MM.1S (cell line): ENCODE results near the gene ODF2.
"Not testable (repeated sequence)": the region's sequence is repeated elsewhere in the genome, so short reads cannot be mapped to it uniquely, and the experiment has no call there.

Experiments
- DNase-seq: peaks from one replicate; pipeline ENCODE4 v3.0.0-alpha.2; 2015
- H2AFZ ChIP-seq: fragments of 300-600 bp; sonication (generic); 2 replicates; pipeline ENCODE4 v1.6.0; 2016; ENCODE audit warnings: antibody characterized with exemption, low read length
- H3F3A ChIP-seq: fragments of 300-600 bp; sonication (generic); 2 replicates; pipeline ENCODE4 v1.6.1; 2016; ENCODE audit warnings: mild to moderate bottlenecking, antibody characterized with exemption, low read length, moderate library complexity, mixed read lengths; ENCODE audit not compliant: insufficient read depth
- H3K27ac ChIP-seq: fragments of 300-600 bp; sonication (generic); 2 replicates; pipeline ENCODE4 v1.5.1; 2016; ENCODE audit warnings: mild to moderate bottlenecking, low read length
- H3K27me3 ChIP-seq: fragments of 300-600 bp; sonication (generic); replicated peaks from 2 replicates; pipeline ENCODE4 v1.6.0; 2016; ENCODE audit warnings: low read length; ENCODE audit not compliant: insufficient read depth
- H3K36me3 ChIP-seq: fragments of 300-600 bp; sonication (generic); replicated peaks from 2 replicates; pipeline ENCODE4 v1.6.1; 2016; ENCODE audit warnings: mild to moderate bottlenecking, low read length, mixed read lengths; ENCODE audit not compliant: insufficient read depth
- H3K4me1 ChIP-seq: fragments of 300-600 bp; sonication (generic); 2 replicates; pipeline ENCODE4 v1.6.1; 2016; ENCODE audit warnings: low read length, mixed read lengths
- H3K4me2 ChIP-seq: fragments of 300-600 bp; sonication (generic); 2 replicates; pipeline ENCODE4 v1.6.0; 2016; ENCODE audit warnings: low read depth, low read length
- H3K4me3 ChIP-seq: fragments of 300-600 bp; sonication (generic); 2 replicates; pipeline ENCODE4 v1.5.1; 2016; ENCODE audit warnings: low read length, mixed read lengths
- H3K79me2 ChIP-seq: fragments of 300-600 bp; sonication (generic); 2 replicates; pipeline ENCODE4 v1.6.1; 2016; ENCODE audit warnings: mixed run types, low read length, mixed read lengths
- H3K9ac ChIP-seq: fragments of 300-600 bp; sonication (generic); 2 replicates; pipeline ENCODE4 v1.6.1; 2016; ENCODE audit warnings: low read length, mixed read lengths
- H3K9me2 ChIP-seq: fragments of 300-600 bp; sonication (generic); replicated peaks from 2 replicates; pipeline ENCODE4 v1.6.1; 2016; ENCODE audit warnings: mild to moderate bottlenecking, low read length, mixed read lengths; ENCODE audit not compliant: insufficient read depth
- H3K9me3 ChIP-seq: fragments of 300-600 bp; sonication (generic); replicated peaks from 2 replicates; pipeline ENCODE4 v1.6.1; 2016; ENCODE audit warnings: mild to moderate bottlenecking, low read length, mixed read lengths; ENCODE audit not compliant: insufficient read depth
- H4K20me1 ChIP-seq: fragments of 300-600 bp; sonication (generic); 2 replicates; pipeline ENCODE4 v1.6.1; 2016; ENCODE audit warnings: mild to moderate bottlenecking, low read length, moderate library complexity, mixed read lengths; ENCODE audit not compliant: insufficient read depth
- EZH2 ChIP-seq: fragments of 300-600 bp; sonication (generic); optimal IDR thresholded peaks from 2 replicates; pipeline ENCODE3; 2017; ENCODE audit warnings: low read depth, mild to moderate bottlenecking, antibody characterized with exemption, low read length, mixed read lengths
- EZH2phosphoT487 ChIP-seq: fragments of 300-600 bp; sonication (generic); IDR thresholded peaks from 2 replicates; pipeline ENCODE4 v1.6.1; 2018; ENCODE audit warnings: antibody characterized with exemption, low read length
- TF ChIP-seq, protein P1 (sequence below): fragments of 300-600 bp; sonication (generic); IDR thresholded peaks from 2 replicates; pipeline ENCODE4 v1.5.1; 2016; ENCODE audit warnings: antibody characterized with exemption, low read length, mixed read lengths

Gene ODF2

DNA sequence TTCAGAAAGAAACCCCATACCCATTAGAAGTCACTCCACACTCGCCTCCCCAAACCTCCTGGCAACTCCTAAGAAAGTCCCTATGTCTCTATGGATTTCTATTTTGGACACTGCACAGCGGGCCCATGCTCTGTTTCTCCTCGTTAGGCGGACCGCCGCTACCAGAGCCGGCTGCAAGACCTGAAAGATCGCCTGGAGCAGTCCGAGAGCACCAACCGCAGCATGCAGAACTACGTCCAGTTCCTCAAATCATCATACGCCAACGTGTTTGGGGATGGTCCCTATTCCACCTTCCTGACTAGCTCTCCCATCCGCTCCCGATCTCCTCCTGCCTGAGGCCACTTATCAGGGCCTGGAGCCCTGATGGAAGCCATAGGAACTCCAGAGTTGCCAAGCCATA is 44.1 kb downstream of the ODF2 start:
- Histone ChIP-seq H3K4me3 (no peak overlapping the region), H3K9me2 (no peaks in the 10 kb centered on the region), H3K4me2 (no peak overlapping the region), H3K27me3 (no peaks in the 10 kb centered on the region), H2AFZ (no peak overlapping the region), H3K36me3 (no peaks in the 10 kb centered on the region), H3F3A (peaks cover 8% of the 10 kb centered on the region; the same call in 1 of the 2 replicates), H3K27ac (no peak overlapping the region), H3K9ac (no peak overlapping the region), H3K4me1 (0 out of 2 replicates have a peak, but pooled peaks cover 2% of the 10 kb centered on the region), H4K20me1 (no peaks in the 10 kb centered on the region), H3K9me3 (no peaks in the 10 kb centered on the region), H3K79me2 (peaks cover 3% of the 10 kb centered on the region)
- DNase-seq = no peak
- TF ChIP-seq EZH2 (no peak), EZH2phosphoT487 (no peak)
- TF ChIP-seq, protein P1, sequence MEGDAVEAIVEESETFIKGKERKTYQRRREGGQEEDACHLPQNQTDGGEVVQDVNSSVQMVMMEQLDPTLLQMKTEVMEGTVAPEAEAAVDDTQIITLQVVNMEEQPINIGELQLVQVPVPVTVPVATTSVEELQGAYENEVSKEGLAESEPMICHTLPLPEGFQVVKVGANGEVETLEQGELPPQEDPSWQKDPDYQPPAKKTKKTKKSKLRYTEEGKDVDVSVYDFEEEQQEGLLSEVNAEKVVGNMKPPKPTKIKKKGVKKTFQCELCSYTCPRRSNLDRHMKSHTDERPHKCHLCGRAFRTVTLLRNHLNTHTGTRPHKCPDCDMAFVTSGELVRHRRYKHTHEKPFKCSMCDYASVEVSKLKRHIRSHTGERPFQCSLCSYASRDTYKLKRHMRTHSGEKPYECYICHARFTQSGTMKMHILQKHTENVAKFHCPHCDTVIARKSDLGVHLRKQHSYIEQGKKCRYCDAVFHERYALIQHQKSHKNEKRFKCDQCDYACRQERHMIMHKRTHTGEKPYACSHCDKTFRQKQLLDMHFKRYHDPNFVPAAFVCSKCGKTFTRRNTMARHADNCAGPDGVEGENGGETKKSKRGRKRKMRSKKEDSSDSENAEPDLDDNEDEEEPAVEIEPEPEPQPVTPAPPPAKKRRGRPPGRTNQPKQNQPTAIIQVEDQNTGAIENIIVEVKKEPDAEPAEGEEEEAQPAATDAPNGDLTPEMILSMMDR = no peak

DNA sequence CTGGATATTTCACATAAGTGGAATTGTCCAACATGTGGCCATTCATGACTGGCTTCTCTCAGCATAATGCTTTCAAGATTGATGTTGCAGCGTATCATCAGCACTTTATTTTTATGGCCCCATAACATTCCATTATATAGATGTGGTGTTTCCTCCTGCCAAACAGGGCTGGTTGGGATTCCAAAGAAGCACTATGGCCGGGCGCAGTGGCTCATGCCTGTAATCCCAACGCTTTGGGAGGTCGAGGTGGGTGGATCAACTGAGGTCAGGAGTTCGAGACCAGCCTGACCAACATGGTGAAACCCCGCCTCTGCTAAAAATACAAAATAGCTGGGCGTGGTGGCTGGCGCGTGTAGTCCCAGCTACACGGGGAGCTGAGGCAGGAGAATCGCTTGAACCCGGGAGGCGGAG is 47.6 kb downstream of the ODF2 start:
- not testable (repeated sequence) for H3K27ac ChIP-seq, H4K20me1 ChIP-seq, H3K27me3 ChIP-seq, H3K9me2 ChIP-seq, H3K4me1 ChIP-seq, DNase-seq, H3K4me3 ChIP-seq, H3K9ac ChIP-seq, H3K36me3 ChIP-seq, H3K9me3 ChIP-seq, H2AFZ ChIP-seq
- Histone ChIP-seq H3K79me2 (peaks cover 29% of the 10 kb centered on the region), H3K4me2 (peak overlapping the region; percentile 97; the same call in 1 of the 2 replicates), H3F3A (peaks cover 12% of the 10 kb centered on the region)

DNA sequence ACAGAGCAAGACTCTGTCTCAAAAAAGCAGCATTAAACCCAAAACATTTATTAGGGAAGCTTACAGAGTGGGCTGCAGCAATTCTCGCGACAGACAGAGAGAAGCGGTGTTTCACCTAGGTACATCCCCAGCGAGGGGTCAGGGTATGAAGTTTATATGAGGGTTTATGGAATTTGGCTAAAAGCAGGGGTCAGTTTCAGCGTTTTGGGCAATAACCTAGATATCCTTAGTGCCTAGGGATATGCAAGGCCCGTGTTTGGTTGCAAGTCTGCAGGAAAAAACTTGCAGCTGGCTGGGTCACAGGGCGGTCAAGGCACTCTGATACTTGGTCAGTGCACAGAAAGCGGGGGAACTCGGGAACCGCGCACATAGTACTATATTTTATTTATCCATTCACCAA is 48.1 kb downstream of the ODF2 start:
- peak; percentile 36 for DNase-seq
- Histone ChIP-seq H3K4me1 (peaks cover 7% of the 10 kb centered on the region), H4K20me1 (no peaks in the 10 kb centered on the region), H3F3A (peaks cover 12% of the 10 kb centered on the region), H3K27me3 (no peaks in the 10 kb centered on the region), H3K36me3 (no peaks in the 10 kb centered on the region), H3K9ac (peak overlapping the region; percentile 76; the same call in 1 of the 2 replicates), H3K4me3 (peak overlapping the region; percentile 83), H2AFZ (peak overlapping the region; percentile 71), H3K9me2 (no peaks in the 10 kb centered on the region), H3K27ac (no peak overlapping the region), H3K79me2 (peaks cover 33% of the 10 kb centered on the region), H3K9me3 (no peaks in the 10 kb centered on the region), H3K4me2 (peak overlapping the region; percentile 97)
- no peak for TF ChIP-seq EZH2phosphoT487
- TF ChIP-seq EZH2 = no peak
- TF ChIP-seq, protein P1 = no peak

DNA sequence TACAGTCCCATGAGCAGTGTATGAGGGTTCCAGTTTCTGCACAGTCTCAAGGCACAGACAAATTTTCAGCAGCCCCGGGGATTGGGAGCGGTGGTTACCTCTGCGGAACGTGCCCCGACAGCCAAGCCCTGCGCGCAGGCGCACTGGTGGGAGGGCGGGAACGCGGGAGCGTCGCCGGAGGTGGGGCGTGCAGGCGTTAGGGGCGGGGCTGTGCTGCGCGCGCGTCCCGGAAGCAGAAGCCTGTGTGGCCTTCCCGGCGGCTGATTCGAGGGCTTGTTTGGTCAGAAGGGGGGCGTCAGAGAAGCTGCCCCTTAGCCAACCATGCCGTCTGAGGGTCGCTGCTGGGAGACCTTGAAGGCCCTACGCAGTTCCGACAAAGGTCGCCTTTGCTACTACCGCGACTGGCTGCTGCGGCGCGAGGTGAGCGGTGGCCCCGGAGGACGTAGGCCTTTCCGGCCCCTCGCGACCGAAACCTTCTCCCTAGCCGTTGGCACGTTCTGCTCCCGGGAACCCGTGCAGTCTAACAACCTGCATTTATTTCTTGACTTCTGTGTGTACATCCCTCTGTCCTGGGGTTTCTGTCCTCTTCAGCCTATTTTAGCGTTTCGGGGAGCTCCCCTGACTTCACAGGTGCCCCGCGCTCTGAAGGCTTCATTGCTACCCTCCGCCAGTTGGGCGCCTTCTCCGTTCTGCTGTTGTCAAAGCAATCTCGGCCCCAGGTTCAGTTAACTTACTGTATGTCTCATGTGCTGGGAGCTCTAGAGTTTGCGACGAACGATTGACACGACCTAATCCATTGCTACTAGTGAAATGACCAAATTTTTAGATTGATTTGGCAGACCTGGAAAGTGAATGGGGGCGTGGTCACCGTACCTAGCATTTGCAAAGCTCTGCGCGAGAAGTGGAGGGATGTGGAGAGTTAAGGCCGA is 48.9 kb downstream of the ODF2 start, which contains the start of gene GLE1:
TSS of gene GLE1 (plus strand) at position 235 of the 929 bp plus-strand sequence. CDS start at position 322, 87 bp downstream.
- peaks cover 36% of the 10 kb centered on the region for H3K79me2 ChIP-seq

More for the DNA sequence above, 48.9 kb downstream of the ODF2 start, which contains the start of gene GLE1:
- Histone ChIP-seq H3K4me1 (peaks cover 7% of the 10 kb centered on the region), H3K4me3 (peak within 1 kb of the TSS; percentile 83), H2AFZ (peak within 1 kb of the TSS; percentile 71), H3K9me2 (no peaks in the 10 kb centered on the region), H3F3A (peaks cover 12% of the 10 kb centered on the region), H4K20me1 (no peaks in the 10 kb centered on the region), H3K27me3 (no peaks in the 10 kb centered on the region), H3K9me3 (no peaks in the 10 kb centered on the region), H3K4me2 (peak within 1 kb of the TSS; percentile 97), H3K36me3 (no peaks in the 10 kb centered on the region), H3K9ac (peak within 1 kb of the TSS; percentile 76), H3K27ac (peak within 1 kb of the TSS; percentile 49; the same call in 1 of the 2 replicates)
- TF ChIP-seq, protein P1 = 0 out of 2 replicates have a peak, but pooled peaks have one; percentile 5
- no peak for TF ChIP-seq EZH2phosphoT487
- no peak for TF ChIP-seq EZH2
- DNase-seq = peak; percentile 94
